IMR-90 (cell line): ENCODE results near the gene SBNO1. TPM values are rescaled to one million over a fixed set of nuclear protein-coding genes. Genes with fewer than 3 reads are reported as not detected.

ENCODE experiments used
- ATAC-seq: fragments of 200-7000 bp; cut with Tn5 transposase; 2 replicates; pipeline ENCODE4 v1.9.1; 2020; ENCODE audit warnings: low read depth, mild to moderate bottlenecking, moderate library complexity
- BruUV-seq: library from RNA; stranded (reverse); fragments of 400-500 nt; replicated peaks from 2 replicates; lab custom pipeline; 2021; lab: Mats Ljungman, UMichigan
- CTCF ChIA-PET: fragments of 300-600 bp; formaldehyde crosslinking; extraction: SDS; loops from one replicate; lab custom pipeline; 2021; ENCODE audit warnings: antibody characterized with exemption; lab: Yijun Ruan, JAX
- POLR2A ChIA-PET: fragments of 300-600 bp; sonication (Branson Sonifier 250); formaldehyde crosslinking; loops from one replicate; lab custom pipeline; 2022; ENCODE audit warnings: antibody characterized with exemption; ENCODE audit not compliant: unreplicated experiment; lab: Charles Lee
- DNase-seq: peaks from one replicate; pipeline ENCODE4 v3.0.0; 2013
- H2AFZ ChIP-seq: replicated peaks from 2 replicates; pipeline ENCODE3; 2013; ENCODE audit warnings: low read length, mild to moderate bottlenecking; ENCODE audit not compliant: poor library complexity
- H2AK5ac ChIP-seq: 2 replicates; pipeline ENCODE4 v1.6.1; 2013; ENCODE audit warnings: low read depth, low read length, inconsistent platforms
- H2AK9ac ChIP-seq: replicated peaks from 2 replicates; pipeline ENCODE3; 2013; ENCODE audit warnings: mild to moderate bottlenecking, low read depth, low read length, moderate library complexity; ENCODE audit not compliant: poor library complexity
- H2BK120ac ChIP-seq: 2 replicates; pipeline ENCODE4 v1.6.1; 2013; ENCODE audit warnings: low read depth, low read length, inconsistent platforms
- H2BK15ac ChIP-seq: 3 replicates; pipeline ENCODE4 v1.6.1; 2013; ENCODE audit warnings: low read depth, low read length, inconsistent platforms
- H2BK20ac ChIP-seq: 2 replicates; pipeline ENCODE4 v1.6.1; 2013; ENCODE audit warnings: low read depth, mild to moderate bottlenecking, inconsistent platforms, low read length, moderate library complexity
- H2BK5ac ChIP-seq: 2 replicates; pipeline ENCODE4 v1.6.1; 2013; ENCODE audit warnings: mild to moderate bottlenecking, low read depth, low read length, inconsistent platforms; ENCODE audit not compliant: poor library complexity, severe bottlenecking
- H3K14ac ChIP-seq: replicated peaks from 2 replicates; pipeline ENCODE4 v1.6.1; 2013; ENCODE audit warnings: low read depth, low read length, inconsistent platforms
- H3K18ac ChIP-seq: 2 replicates; pipeline ENCODE4 v1.6.1; 2013; ENCODE audit warnings: low read depth, low read length, control low read depth
- H3K23ac ChIP-seq: 2 replicates; pipeline ENCODE4 v1.6.1; 2013; ENCODE audit warnings: low read depth, low read length, inconsistent platforms
- H3K27ac ChIP-seq: 2 replicates; pipeline ENCODE4 v1.5.1; 2013; ENCODE audit warnings: mild to moderate bottlenecking, control low read depth, low read length; ENCODE audit not compliant: insufficient read depth
- H3K27me3 ChIP-seq: 2 replicates; pipeline ENCODE4 v1.6.1; 2013; ENCODE audit warnings: low read length; ENCODE audit not compliant: control insufficient read depth, insufficient read depth
- H3K36me3 ChIP-seq: 2 replicates; pipeline ENCODE4 v1.6.1; 2013; ENCODE audit warnings: low read length, mixed read lengths; ENCODE audit not compliant: control insufficient read depth, insufficient read depth
- H3K4ac ChIP-seq: 2 replicates; pipeline ENCODE4 v1.6.1; 2013; ENCODE audit warnings: low read depth, low read length, inconsistent platforms
- H3K4me1 ChIP-seq: 2 replicates; pipeline ENCODE4 v1.6.1; 2013; ENCODE audit warnings: low read length, mixed read lengths; ENCODE audit not compliant: control insufficient read depth, insufficient read depth
- H3K4me2 ChIP-seq: 2 replicates; pipeline ENCODE4 v1.6.1; 2013; ENCODE audit warnings: low read depth, mild to moderate bottlenecking, control low read depth, low read length, moderate library complexity
- H3K4me3 ChIP-seq: 2 replicates; pipeline ENCODE4 v1.5.1; 2013; ENCODE audit warnings: low read depth, mild to moderate bottlenecking, control low read depth, low read length, moderate library complexity; ENCODE audit not compliant: insufficient read depth
- H3K56ac ChIP-seq: 2 replicates; pipeline ENCODE4 v1.6.1; 2013; ENCODE audit warnings: low read length, inconsistent platforms; ENCODE audit not compliant: insufficient read depth; ENCODE audit errors: extremely low read depth
- H3K79me1 ChIP-seq, 2 experiments: 2 replicates each; pipeline ENCODE4 v1.6.1; 2013; ENCODE audit warnings: low read length in 2 of 2, inconsistent platforms in 1 of 2, low read depth in 1 of 2
- H3K9ac ChIP-seq: 2 replicates; pipeline ENCODE4 v1.6.1; 2013; ENCODE audit warnings: low read depth, low read length, control low read depth
- H3K9me1 ChIP-seq: 2 replicates; pipeline ENCODE4 v1.6.1; 2013; ENCODE audit warnings: low read length, inconsistent platforms; ENCODE audit not compliant: insufficient read depth
- H3K9me3 ChIP-seq: 2 replicates; pipeline ENCODE4 v1.6.1; 2013; ENCODE audit warnings: low read length; ENCODE audit not compliant: control insufficient read depth, insufficient read depth
- H4K20me1 ChIP-seq: 2 replicates; pipeline ENCODE4 v1.6.1; 2013; ENCODE audit warnings: low read length, inconsistent platforms; ENCODE audit not compliant: insufficient read depth
- H4K5ac ChIP-seq: 2 replicates; pipeline ENCODE4 v1.6.1; 2013; ENCODE audit warnings: mild to moderate bottlenecking, low read depth, low read length, control low read depth
- H4K8ac ChIP-seq, 2 experiments: 2 replicates each; pipeline ENCODE4 v1.6.1; 2013; ENCODE audit warnings: low read depth in 2 of 2, low read length in 2 of 2, control low read depth in 1 of 2, inconsistent platforms in 1 of 2
- H4K91ac ChIP-seq: 2 replicates; pipeline ENCODE4 v1.6.1; 2013; ENCODE audit warnings: low read depth, low read length, inconsistent platforms; ENCODE audit not compliant: insufficient read depth
- CHD1 ChIP-seq: IDR thresholded peaks from 2 replicates; pipeline ENCODE4 v1.6.1; 2012; ENCODE audit warnings: low read depth, low read length, improper control_type of control experiment
- MAFK ChIP-seq: IDR thresholded peaks from 2 replicates; pipeline ENCODE4 v1.6.1; 2012; ENCODE audit warnings: low read depth, low read length, improper control_type of control experiment
- NFE2L2 ChIP-seq: fragments of 150-350 bp; IDR thresholded peaks from 2 replicates; pipeline ENCODE4 v1.6.1; 2016; ENCODE audit warnings: low read depth, mild to moderate bottlenecking, low read length
- RCOR1 ChIP-seq: IDR thresholded peaks from 2 replicates; pipeline ENCODE4 v1.6.1; 2012; ENCODE audit warnings: mild to moderate bottlenecking, low read length, improper control_type of control experiment; ENCODE audit not compliant: insufficient replicate concordance
- RFX5 ChIP-seq: IDR thresholded peaks from 2 replicates; pipeline ENCODE4 v1.8.0; 2012; ENCODE audit warnings: low read depth, mild to moderate bottlenecking, low read length, moderate library complexity
- USF2 ChIP-seq: fragments of 150-350 bp; IDR thresholded peaks from 2 replicates; pipeline ENCODE4 v1.6.1; 2017; ENCODE audit warnings: mild to moderate bottlenecking, antibody characterized with exemption, low read length, low read depth
- WGBS, 2 experiments: methylation state at CpG; one replicate each; pipeline versions ENCODE4 v1.1.5 to v1.1.7; 2013; ENCODE audit warnings: missing lambda C conversion rate in 2 of 2; ENCODE audit not compliant: insufficient read length in 1 of 2; ENCODE audit errors: extremely low coverage in 2 of 2; 5-methylcytosine and 5-hydroxymethylcytosine counted together
- dilution Hi-C: fragments of 300-500 bp; cut with HindIII; formaldehyde crosslinking; loops from one replicate; pipeline ENCODE4 v1.14.3; 2018; ENCODE audit warnings: low sequenced_read_pairs; ENCODE audit not compliant: unreplicated experiment
- in situ Hi-C: fragments of 300-500 bp; cut with MboI; formaldehyde crosslinking; loops from 3 replicates; pipeline ENCODE4 v1.14.3; 2019; ENCODE audit warnings: low sequenced_read_pairs, inconsistent platforms, mixed read lengths
- intact Hi-C: fragments of 100-400 bp; cut with micrococcal nuclease; formaldehyde crosslinking; loops from 2 replicates; pipeline ENCODE4 v1.10.0; 2022
- polyA plus RNA-seq, 3 experiments: library from polyadenylated mRNA; depleted of rRNA; stranded (reverse); fragments of >200 nt; gene quantifications; 2 replicates each; pipeline ENCODE4 v1.2.3, GENCODE V29; 2012; ENCODE audit warnings: low replicate concordance in 1 of 3
- total RNA-seq: library from RNA; depleted of rRNA; stranded (reverse); fragments of >200 nt; gene quantifications from 2 replicates; pipeline ENCODE4 v1.2.3, GENCODE V29; 2012

SBNO1 gene
- total and polyA plus RNA-seq, 2 of the 4 experiments (the other 2 are of a cell fraction): 5.3 to 24.9 TPM

GRCh38 chr12:123283461-123283860 lies 81.2 kb downstream of the SBNO1 start:
- H3K27ac ChIP-seq: no peak overlapping the region
- no peaks in the 10 kb centered on the region for H3K79me1 ChIP-seq
- no peak for TF ChIP-seq RCOR1
- no peak for TF ChIP-seq NFE2L2
- no peak for TF ChIP-seq CHD1
- TF ChIP-seq MAFK: no peak
- no peak for TF ChIP-seq RFX5
- TF ChIP-seq USF2: no peak
- no peak overlapping the region for H3K4me3 ChIP-seq
- H3K4me2 ChIP-seq: no peak overlapping the region
- H3K9me3 ChIP-seq: no peaks in the 10 kb centered on the region
- H3K4ac ChIP-seq: no peak overlapping the region
- no peak overlapping the region for H3K56ac ChIP-seq
- H3K36me3 ChIP-seq: no peaks in the 10 kb centered on the region
- H3K14ac ChIP-seq: no peak overlapping the region
- H4K5ac ChIP-seq: no peak overlapping the region
- H2AK9ac ChIP-seq: no peak overlapping the region
- ATAC-seq (no peak), DNase-seq (no peak)
- WGBS, 2 experiments: no CpG with 5 or more reads among the region's 8 CpGs
- H2AK5ac ChIP-seq: no peak overlapping the region
- no peaks in the 10 kb centered on the region for H3K27me3 ChIP-seq
- H4K8ac ChIP-seq: no peak overlapping the region
- H2BK120ac ChIP-seq: no peak overlapping the region
- no TSS peak for BruUV-seq
- no peaks in the 10 kb centered on the region for H4K20me1 ChIP-seq
- no peaks in the 10 kb centered on the region for H3K4me1 ChIP-seq
- no peak overlapping the region for H2BK20ac ChIP-seq
- no peak overlapping the region for H3K18ac ChIP-seq
- no peak overlapping the region for H2BK15ac ChIP-seq
- no peak overlapping the region for H3K9ac ChIP-seq
- in situ Hi-C loops (no loop called here), intact Hi-C loops (no loop called here), dilution Hi-C loops (no loop called here)
- no peaks in the 10 kb centered on the region for H3K9me1 ChIP-seq
- CTCF ChIA-PET: no interaction called here
- H2BK5ac ChIP-seq: no peak overlapping the region
- no peak overlapping the region for H3K23ac ChIP-seq
- POLR2A ChIA-PET: no interaction called here
- no peak overlapping the region for H2AFZ ChIP-seq
- no peak overlapping the region for H4K91ac ChIP-seq
